Suprapubic skin (tissue), 4 donors: ENCODE measurements around the gene ADCYAP1R1. TPM values are rescaled to one million over a fixed set of nuclear protein-coding genes. Genes with fewer than 3 reads are reported as not detected.

Source experiments
- DNase-seq, 2 donors: peaks; one replicate each; pipeline ENCODE4 v3.0.0-alpha.2; 2019; ENCODE audit warnings: low spot score in 2 of 2
- H3K27ac ChIP-seq: fragments of 200-600 bp; sonication (generic); one replicate; pipeline ENCODE4 v1.5.1; 2019
- H3K27me3 ChIP-seq: fragments of 200-600 bp; sonication (generic); one replicate; pipeline ENCODE4 v1.5.1; 2019
- H3K36me3 ChIP-seq: fragments of 200-600 bp; sonication (generic); one replicate; pipeline ENCODE4 v1.5.1; 2019
- H3K4me1 ChIP-seq: fragments of 200-600 bp; sonication (generic); one replicate; pipeline ENCODE4 v1.5.1; 2019
- H3K4me3 ChIP-seq: fragments of 200-600 bp; sonication (generic); one replicate; pipeline ENCODE4 v1.5.1; 2019; ENCODE audit warnings: mild to moderate bottlenecking
- H3K9me3 ChIP-seq: fragments of 200-600 bp; sonication (generic); one replicate; pipeline ENCODE4 v1.5.1; 2019
- EP300 ChIP-seq: sonication (generic); formaldehyde crosslinking; IDR thresholded peaks from one replicate; pipeline ENCODE4 v1.6.1; 2017; ENCODE audit warnings: antibody characterized with exemption
- POLR2A ChIP-seq, 2 donors: fragments of 450-650 bp; IDR thresholded peaks; one replicate each; pipeline ENCODE4 v1.6.1; 2017; ENCODE audit warnings: antibody characterized with exemption in 2 of 2, mild to moderate bottlenecking in 2 of 2, moderate library complexity in 2 of 2
- POLR2AphosphoS5 ChIP-seq, 3 donors: sonication (generic); formaldehyde crosslinking; IDR thresholded peaks; one replicate each; pipeline ENCODE4 v1.6.1; 2017; ENCODE audit warnings: antibody characterized with exemption in 3 of 3
- WGBS: methylation state at CpG from one replicate; pipeline ENCODE4 v1.1.5; 2018; 5-methylcytosine and 5-hydroxymethylcytosine counted together
- total RNA-seq, 4 donors: library from RNA; depleted of rRNA; stranded (reverse); fragments of >200 nt; gene quantifications; one replicate each; pipeline ENCODE4 v1.1.0, GENCODE V29; 2016
- TF ChIP-seq, protein P1 (sequence below), 2 donors: fragments of 200-600 bp in 1 of 2; fragments of 450-650 bp in 1 of 2; sonication (generic) in 1 of 2; IDR thresholded peaks; one replicate each; pipeline ENCODE4 v1.5.1; 2016 to 2019; ENCODE audit warnings: antibody characterized with exemption in 2 of 2, mild to moderate bottlenecking in 1 of 2, moderate library complexity in 1 of 2

Gene ADCYAP1R1
- total RNA-seq, 4 donors from 2014 or later = 0.64 to 6.7 (median 1.1) TPM

DNA sequence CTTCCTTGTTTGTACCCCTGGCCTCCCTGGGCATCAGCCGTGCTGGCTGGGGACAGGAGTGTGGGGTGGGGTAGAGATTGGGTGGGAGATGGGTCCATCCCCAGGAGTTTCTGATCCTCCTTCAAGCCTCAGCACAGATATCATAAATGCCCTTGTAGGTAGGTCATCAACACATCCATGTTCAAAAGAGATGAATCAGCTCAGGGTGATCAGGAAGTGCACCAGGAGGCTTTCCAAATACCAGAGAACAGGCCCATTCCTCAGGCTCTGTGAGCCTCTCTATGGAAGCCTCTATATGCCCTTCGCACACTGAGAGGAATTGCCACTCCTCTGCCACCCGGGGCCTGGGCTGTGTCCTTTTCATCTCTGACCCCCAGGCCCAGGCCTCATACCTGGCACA is 31.9 kb upstream of the ADCYAP1R1 start:
- TF ChIP-seq EP300 (no peak), POLR2AphosphoS5 (IDR thresholded peaks at IDR 0.05) (no peak), POLR2A (IDR thresholded peaks at IDR 0.05) (no peak)
- TF ChIP-seq, protein P1, sequence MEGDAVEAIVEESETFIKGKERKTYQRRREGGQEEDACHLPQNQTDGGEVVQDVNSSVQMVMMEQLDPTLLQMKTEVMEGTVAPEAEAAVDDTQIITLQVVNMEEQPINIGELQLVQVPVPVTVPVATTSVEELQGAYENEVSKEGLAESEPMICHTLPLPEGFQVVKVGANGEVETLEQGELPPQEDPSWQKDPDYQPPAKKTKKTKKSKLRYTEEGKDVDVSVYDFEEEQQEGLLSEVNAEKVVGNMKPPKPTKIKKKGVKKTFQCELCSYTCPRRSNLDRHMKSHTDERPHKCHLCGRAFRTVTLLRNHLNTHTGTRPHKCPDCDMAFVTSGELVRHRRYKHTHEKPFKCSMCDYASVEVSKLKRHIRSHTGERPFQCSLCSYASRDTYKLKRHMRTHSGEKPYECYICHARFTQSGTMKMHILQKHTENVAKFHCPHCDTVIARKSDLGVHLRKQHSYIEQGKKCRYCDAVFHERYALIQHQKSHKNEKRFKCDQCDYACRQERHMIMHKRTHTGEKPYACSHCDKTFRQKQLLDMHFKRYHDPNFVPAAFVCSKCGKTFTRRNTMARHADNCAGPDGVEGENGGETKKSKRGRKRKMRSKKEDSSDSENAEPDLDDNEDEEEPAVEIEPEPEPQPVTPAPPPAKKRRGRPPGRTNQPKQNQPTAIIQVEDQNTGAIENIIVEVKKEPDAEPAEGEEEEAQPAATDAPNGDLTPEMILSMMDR (IDR thresholded peaks at IDR 0.05) = no peak
- H3K9me3 ChIP-seq = no peaks in the 10 kb centered on the region
- no peaks in the 10 kb centered on the region for H3K27me3 ChIP-seq
- 89% methylated on average over 3 of the region's 3 CpGs for WGBS
- DNase-seq = no peak
- no peak overlapping the region for H3K4me3 ChIP-seq
- H3K36me3 ChIP-seq = no peaks in the 10 kb centered on the region
- no peak overlapping the region for H3K27ac ChIP-seq
- H3K4me1 ChIP-seq = no peaks in the 10 kb centered on the region

DNA sequence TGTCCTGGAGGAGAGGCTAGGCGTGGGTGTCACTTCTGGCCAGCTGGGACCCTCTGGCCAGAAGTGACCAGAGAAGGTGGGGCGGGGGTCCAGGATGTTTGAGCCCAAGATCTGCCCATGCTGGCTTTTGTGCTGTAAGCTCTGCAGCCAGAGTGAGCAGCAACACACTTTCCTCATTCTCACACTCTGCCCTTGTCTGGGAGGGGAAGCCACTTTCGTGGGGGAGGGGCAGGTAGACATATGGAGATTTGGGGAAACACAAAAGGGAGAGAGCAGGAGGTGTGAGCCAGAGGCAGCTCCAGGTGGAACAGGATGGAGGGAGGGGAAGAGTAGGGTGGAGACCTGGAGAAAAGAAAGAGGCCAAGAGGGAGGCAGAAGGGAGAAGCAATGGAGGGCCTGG is 31.5 kb upstream of the ADCYAP1R1 start:
- no peaks in the 10 kb centered on the region for H3K9me3 ChIP-seq
- no peaks in the 10 kb centered on the region for H3K27me3 ChIP-seq
- no peaks in the 10 kb centered on the region for H3K4me1 ChIP-seq
- no peaks in the 10 kb centered on the region for H3K36me3 ChIP-seq
- H3K4me3 ChIP-seq = no peak overlapping the region
- no peak for TF ChIP-seq EP300
- TF ChIP-seq, protein P1 (IDR thresholded peaks at IDR 0.05) = no peak
- TF ChIP-seq POLR2AphosphoS5 (IDR thresholded peaks at IDR 0.05) = no peak
- TF ChIP-seq POLR2A (IDR thresholded peaks at IDR 0.05) = no peak
- 77% methylated on average over 3 of the region's 3 CpGs for WGBS
- no peak overlapping the region for H3K27ac ChIP-seq
- no peak for DNase-seq

GRCh38 chr7:31022117-31022516 is 30.0 kb upstream of the ADCYAP1R1 start:
- H3K27me3 ChIP-seq = no peaks in the 10 kb centered on the region
- H3K4me3 ChIP-seq = no peak overlapping the region
- H3K9me3 ChIP-seq = no peaks in the 10 kb centered on the region
- TF ChIP-seq POLR2A (IDR thresholded peaks at IDR 0.05) (no peak), EP300 (no peak), POLR2AphosphoS5 (IDR thresholded peaks at IDR 0.05) (no peak)
- TF ChIP-seq, protein P1 (IDR thresholded peaks at IDR 0.05) = no peak
- H3K36me3 ChIP-seq = no peaks in the 10 kb centered on the region
- WGBS = 91% methylated on average over 4 of the region's 4 CpGs
- H3K27ac ChIP-seq = no peak overlapping the region
- DNase-seq = no peak
- H3K4me1 ChIP-seq = peaks cover 3% of the 10 kb centered on the region

GRCh38 chr7:31022726-31023125 is 29.4 kb upstream of the ADCYAP1R1 start:
- DNase-seq = no peak
- 75% methylated on average over 3 of the region's 3 CpGs for WGBS
- TF ChIP-seq, protein P1 (IDR thresholded peaks at IDR 0.05) = no peak
- TF ChIP-seq POLR2A (IDR thresholded peaks at IDR 0.05) (no peak), EP300 (no peak), POLR2AphosphoS5 (IDR thresholded peaks at IDR 0.05) (no peak)
- H3K36me3 ChIP-seq = no peaks in the 10 kb centered on the region
- no peaks in the 10 kb centered on the region for H3K27me3 ChIP-seq
- peaks cover 6% of the 10 kb centered on the region for H3K4me1 ChIP-seq
- no peak overlapping the region for H3K27ac ChIP-seq
- H3K4me3 ChIP-seq = no peak overlapping the region
- no peaks in the 10 kb centered on the region for H3K9me3 ChIP-seq

- WGBS = 82% methylated on average over 5 of the region's 5 CpGs
- TF ChIP-seq, protein P1 (IDR thresholded peaks at IDR 0.05) = no peak
- no peak for TF ChIP-seq POLR2A (IDR thresholded peaks at IDR 0.05)
- no peak for TF ChIP-seq EP300
- no peak for TF ChIP-seq POLR2AphosphoS5 (IDR thresholded peaks at IDR 0.05)
Observed at GRCh38 chr7:31023877-31024276, 28.2 kb upstream of the ADCYAP1R1 start.

More at GRCh38 chr7:31023877-31024276, 28.2 kb upstream of the ADCYAP1R1 start:
- Histone ChIP-seq H3K36me3 (no peaks in the 10 kb centered on the region), H3K4me3 (no peak overlapping the region), H3K27me3 (no peaks in the 10 kb centered on the region), H3K27ac (no peak overlapping the region), H3K4me1 (peaks cover 6% of the 10 kb centered on the region), H3K9me3 (no peaks in the 10 kb centered on the region)
- DNase-seq = no peak
